GM18520 (cell line): ENCODE measurements around the gene HNRNPA1.
"Not testable (repeated sequence)": the region's sequence is repeated elsewhere in the genome, so short reads cannot be mapped to it uniquely, and the experiment has no call there.

Source experiments
- ATAC-seq: cut with Tn5 transposase; IDR thresholded peaks from one replicate; pipeline ENCODE4 v1.9.1; 2021; ENCODE audit not compliant: unreplicated experiment

The HNRNPA1 gene

GRCh38 chr12:54273981-54274380, 6.5 kb upstream of the HNRNPA1 start:
- ATAC-seq = no peak

GRCh38 chr12:54276368-54276767, 4.2 kb upstream of the HNRNPA1 start:
- no peak for ATAC-seq

GRCh38 chr12:54277823-54278276, 2.7 kb upstream of the HNRNPA1 start:
- ATAC-seq = no peak

- ATAC-seq = no peak
Measured at GRCh38 chr12:54279227-54279631, 1.3 kb upstream of the HNRNPA1 start.

- peak; percentile 80 for ATAC-seq
Measured at GRCh38 chr12:54279632-54280467, 676 bp upstream of the HNRNPA1 start, which contains the start of gene CBX5. CBX5 (minus strand) TSS chr12:54280122; CDS start chr12:54257650, 22,472 bp downstream.

- ATAC-seq = not testable (repeated sequence)
Measured at GRCh38 chr12:54281261-54281638, 724 bp downstream of the HNRNPA1 start.

- ATAC-seq = not testable (repeated sequence)
Measured at GRCh38 chr12:54281694-54282093, 1.2 kb downstream of the HNRNPA1 start.

- no peak for ATAC-seq
Measured at GRCh38 chr12:54282949-54283593, 2.5 kb downstream of the HNRNPA1 start.

GRCh38 chr12:54284070-54284780, 3.7 kb downstream of the HNRNPA1 start:
- not testable (repeated sequence) for ATAC-seq

- no peak for ATAC-seq
Measured at GRCh38 chr12:54285150-54286041, 4.9 kb downstream of the HNRNPA1 start.

GRCh38 chr12:54286042-54287030, 5.8 kb downstream of the HNRNPA1 start:
- ATAC-seq = no peak

- no peak for ATAC-seq
Measured at GRCh38 chr12:54287261-54288157, 7.0 kb downstream of the HNRNPA1 start.

GRCh38 chr12:54292083-54292930, 11.8 kb downstream of the HNRNPA1 start:
- no peak for ATAC-seq

GRCh38 chr12:54292931-54293241, 12.4 kb downstream of the HNRNPA1 start:
- no peak for ATAC-seq

GRCh38 chr12:54294152-54294952, 13.8 kb downstream of the HNRNPA1 start:
- ATAC-seq = no peak

GRCh38 chr12:54294953-54295566, 14.5 kb downstream of the HNRNPA1 start:
- ATAC-seq = no peak
